ENCODE data around the gene MS4A3.

MS4A3 gene

GRCh38 chr11:60118338-60118737 is 61.9 kb downstream of the MS4A3 start:
- DNase-seq (ENCODE audit: insufficient read length, low spot score), result no peak
- FAIRE-seq, result no peak

GRCh38 chr11:60119710-60120109 is 63.2 kb downstream of the MS4A3 start:
- DNase-seq (ENCODE audit: insufficient read length, low spot score) (no peak), FAIRE-seq (no peak)
- TF ChIP-seq SPI1 (IDR thresholded peaks at IDR 0.05; ENCODE audit: low read depth, low read length) (no peak), POLR2A (IDR thresholded peaks at IDR 0.05; ENCODE audit: low read depth, low read length) (no peak), TAF1 (IDR thresholded peaks at IDR 0.05; ENCODE audit: low read depth, low read length) (no peak), POU2F2 (IDR thresholded peaks at IDR 0.05; ENCODE audit: low read depth, low read length) (no peak)

More at GRCh38 chr11:60118338-60118737, 61.9 kb downstream of the MS4A3 start:
- TF ChIP-seq POLR2AphosphoS5 (IDR thresholded peaks at IDR 0.05; ENCODE audit: low read depth, low read length), result no peak
- no peak for TF ChIP-seq POLR2A (IDR thresholded peaks at IDR 0.05; ENCODE audit: low read depth, low read length)
- TF ChIP-seq TAF1 (IDR thresholded peaks at IDR 0.05; ENCODE audit: low read depth, low read length), result no peak
- TF ChIP-seq SPI1 (IDR thresholded peaks at IDR 0.05; ENCODE audit: low read depth, low read length), result no peak
- no peak for TF ChIP-seq PAX5 (IDR thresholded peaks at IDR 0.05; ENCODE audit: insufficient read depth, low read length, severe bottlenecking)
- TF ChIP-seq POU2F2 (IDR thresholded peaks at IDR 0.05; ENCODE audit: low read depth, low read length), result no peak

Data from GM12891 (cell line).